HepG2 (cell line): ENCODE results near the gene USP27X. TPM values are rescaled to one million over a fixed set of nuclear protein-coding genes. Genes with fewer than 3 reads are reported as not detected.

ENCODE experiments used
- ATAC-seq: fragments of 200-7000 bp; cut with Tn5 transposase; 3 replicates; pipeline ENCODE4 v1.9.1; 2020; ENCODE audit warnings: mild to moderate bottlenecking, moderate library complexity
- BruUV-seq: library from RNA; stranded (reverse); fragments of 400-500 nt; replicated peaks from 2 replicates; lab custom pipeline; 2021; lab: Mats Ljungman, UMichigan
- CTCF ChIA-PET: fragments of 300-600 bp; formaldehyde crosslinking; extraction: SDS; loops from one replicate; lab custom pipeline; 2021; ENCODE audit warnings: low total read pairs, inconsistent platforms, low intra/inter-chr PET ratio; lab: Yijun Ruan, JAX
- POLR2A ChIA-PET: fragments of 350-600 bp; sonication (Branson Sonifier 250); formaldehyde crosslinking; loops from one replicate; lab custom pipeline; 2020; ENCODE audit warnings: antibody characterized with exemption, inconsistent platforms; lab: Yijun Ruan, JAX
- DNase-seq: peaks from one replicate; pipeline ENCODE4 v3.0.0-alpha.2; 2015; ENCODE audit warnings: low spot score
- FAIRE-seq: peaks from 3 replicates; lab custom pipeline; 2011; peaks lifted over from hg19 to GRCh38; lab: Jason Lieb, UNC
- H2AFZ ChIP-seq: one replicate; pipeline ENCODE4 v1.6.1; 2011; ENCODE audit warnings: low read length, inconsistent platforms
- H3K27ac ChIP-seq: fragments of 300-600 bp; 3 replicates; pipeline ENCODE4 v1.8.0; 2011; ENCODE audit warnings: mixed run types, mild to moderate bottlenecking, mixed read lengths, low read length, inconsistent platforms; ENCODE audit not compliant: insufficient read depth; ENCODE audit errors: extremely low read length
- H3K27me3 ChIP-seq, 2 experiments: fragments of 200-600 bp in 1 of 2; 2 replicates in 1 of 2; 3 replicates in 1 of 2; pipeline versions ENCODE4 v1.6.0 to v1.8.0; 2011; ENCODE audit warnings: low read length in 2 of 2, mild to moderate bottlenecking in 2 of 2, moderate library complexity in 2 of 2, inconsistent platforms in 1 of 2; ENCODE audit not compliant: insufficient read depth in 2 of 2, control insufficient read depth in 1 of 2
- H3K36me3 ChIP-seq, 2 experiments: fragments of 200-600 bp in 1 of 2; replicated peaks in 1 of 2; 2 replicates in 1 of 2; 3 replicates in 1 of 2; pipeline versions ENCODE4 v1.5.1 to v1.8.0; 2011; ENCODE audit warnings: low read length in 2 of 2, inconsistent platforms in 1 of 2; ENCODE audit not compliant: insufficient read depth in 2 of 2, control insufficient read depth in 1 of 2
- H3K4me1 ChIP-seq: 2 replicates; pipeline ENCODE4 v1.5.1; 2012; ENCODE audit warnings: low read length, inconsistent platforms; ENCODE audit not compliant: insufficient read depth
- H3K4me2 ChIP-seq: 2 replicates; pipeline ENCODE4 v1.6.0; 2011; ENCODE audit warnings: low read depth, low read length, inconsistent platforms
- H3K4me3 ChIP-seq, 3 experiments: fragments of 200-600 bp in 1 of 3; sonication (generic), shearing (Covaris generic) in 1 of 3; replicated peaks in 1 of 3; 2 replicates each; pipeline ENCODE4 v1.5.1; 2011 to 2016; ENCODE audit warnings: low read length in 3 of 3, inconsistent platforms in 2 of 3, low read depth in 2 of 3, mild to moderate bottlenecking in 2 of 3, control low read depth in 1 of 3, mixed read lengths in 1 of 3; ENCODE audit not compliant: insufficient read depth in 1 of 3
- H3K79me2 ChIP-seq: one replicate; pipeline ENCODE4 v1.6.1; 2011; ENCODE audit warnings: low read length, inconsistent platforms; ENCODE audit not compliant: insufficient read depth
- H3K9ac ChIP-seq: 2 replicates; pipeline ENCODE4 v1.6.0; 2011; ENCODE audit warnings: mild to moderate bottlenecking, low read depth, low read length, inconsistent platforms; ENCODE audit not compliant: insufficient read depth
- H3K9me3 ChIP-seq: 2 replicates; pipeline ENCODE4 v1.5.1; 2012; ENCODE audit warnings: mild to moderate bottlenecking, low read length
- H4K20me1 ChIP-seq: 2 replicates; pipeline ENCODE4 v1.6.0; 2011; ENCODE audit warnings: inconsistent platforms, mild to moderate bottlenecking, low read length, moderate library complexity; ENCODE audit not compliant: insufficient read depth
- JUN ChIP-seq: sonication (generic); formaldehyde crosslinking; IDR thresholded peaks from 2 replicates; pipeline ENCODE4 v1.4.0; 2020; ENCODE audit warnings: mild to moderate bottlenecking, missing genetic modification reagents
- MAX ChIP-seq: IDR thresholded peaks from 2 replicates; pipeline ENCODE4 v1.6.1; 2012; ENCODE audit warnings: inconsistent platforms
- PRDM4 ChIP-seq: sonication (generic); formaldehyde crosslinking; IDR thresholded peaks from 2 replicates; pipeline ENCODE4 v1.9.0; 2021; ENCODE audit warnings: missing genetic modification reagents, borderline replicate concordance
- SCMH1 ChIP-seq: sonication (generic); formaldehyde crosslinking; IDR thresholded peaks from 2 replicates; pipeline ENCODE4 v1.9.0; 2021; ENCODE audit warnings: missing genetic modification reagents, mild to moderate bottlenecking, borderline replicate concordance
- SMYD3 ChIP-seq: sonication (generic); formaldehyde crosslinking; IDR thresholded peaks from 2 replicates; pipeline ENCODE4 v1.8.1; 2023; ENCODE audit warnings: mild to moderate bottlenecking, missing genetic modification reagents
- ZBTB42 ChIP-seq: sonication (generic); formaldehyde crosslinking; IDR thresholded peaks from 2 replicates; pipeline ENCODE4 v1.5.0; 2020; ENCODE audit warnings: mild to moderate bottlenecking, missing genetic modification reagents
- ZEB1 ChIP-seq: IDR thresholded peaks from 2 replicates; pipeline ENCODE4 v1.6.1; 2012; ENCODE audit warnings: mild to moderate bottlenecking, low read depth, inconsistent platforms; ENCODE audit not compliant: insufficient replicate concordance
- ZFP36L2 ChIP-seq: sonication (generic); formaldehyde crosslinking; IDR thresholded peaks from 2 replicates; pipeline ENCODE4 v1.4.0; 2020; ENCODE audit warnings: missing genetic modification reagents
- ZNF101 ChIP-seq: sonication (generic); formaldehyde crosslinking; IDR thresholded peaks from 2 replicates; pipeline ENCODE4 v1.4.0; 2020; ENCODE audit warnings: mild to moderate bottlenecking, low read depth, missing genetic modification reagents, borderline replicate concordance
- ZNF20 ChIP-seq: sonication (generic); formaldehyde crosslinking; IDR thresholded peaks from 2 replicates; pipeline ENCODE4 v1.4.0; 2020; ENCODE audit warnings: mild to moderate bottlenecking, moderate library complexity, missing genetic modification reagents
- ZNF556 ChIP-seq: sonication (generic); formaldehyde crosslinking; IDR thresholded peaks from 2 replicates; pipeline ENCODE4 v1.4.0; 2020; ENCODE audit warnings: mild to moderate bottlenecking, missing genetic modification reagents, borderline replicate concordance
- ZNF589 ChIP-seq: sonication (generic); formaldehyde crosslinking; conservative IDR thresholded peaks from 2 replicates; pipeline ENCODE4 v1.8.0; 2022; ENCODE audit warnings: mild to moderate bottlenecking, moderate library complexity, missing genetic modification reagents
- ZNF619 ChIP-seq: sonication (generic); formaldehyde crosslinking; IDR thresholded peaks from 2 replicates; pipeline ENCODE4 v1.4.0; 2020; ENCODE audit warnings: mild to moderate bottlenecking, missing genetic modification reagents
- ZNF749 ChIP-seq: sonication (generic); formaldehyde crosslinking; IDR thresholded peaks from 2 replicates; pipeline ENCODE4 v1.8.0; 2022; ENCODE audit warnings: mild to moderate bottlenecking, missing genetic modification reagents, moderate library complexity, borderline replicate concordance
- ZNF816 ChIP-seq: sonication (generic); formaldehyde crosslinking; IDR thresholded peaks from 2 replicates; pipeline ENCODE4 v1.8.0; 2022; ENCODE audit warnings: missing genetic modification reagents, mild to moderate bottlenecking, borderline replicate concordance
- WGBS: methylation state at CpG from one replicate; pipeline ENCODE4 v1.1.6; 2017; ENCODE audit warnings: low lambda C conversion rate; 5-methylcytosine and 5-hydroxymethylcytosine counted together
- in situ Hi-C: cut with HindIII; loops from 2 replicates; pipeline ENCODE4 v1.10.0; 2017; ENCODE audit warnings: low pct_unique_long_range_greater_than_20kb; ENCODE audit not compliant: extremely low pct_ligation_motif_present
- intact Hi-C: fragments of 100-400 bp; cut with micrococcal nuclease; formaldehyde crosslinking; loops from one replicate; pipeline ENCODE4 v1.10.0; 2022; ENCODE audit not compliant: unreplicated experiment
- polyA plus RNA-seq, 8 experiments: library from polyadenylated mRNA; depleted of rRNA in 3 of 8; stranded (reverse) in 7 of 8; unstranded in 1 of 8; fragments of >200 nt; fragmentation: Illumina TruSeq in 4 of 8; extraction: Trizol in 4 of 8; gene quantifications; 2 replicates each; pipeline versions ENCODE4 v1.2.1 to v1.2.3, GENCODE V29; 2011 to 2016; ENCODE audit warnings: low read depth in 4 of 8, missing spikeins in 1 of 8, mixed read lengths in 1 of 8; ENCODE audit not compliant: insufficient read depth in 1 of 8
- total RNA-seq, 5 experiments: library from RNA; depleted of rRNA; stranded (reverse); fragments of >200 nt; fragmentation: Illumina TruSeq; extraction: Trizol; gene quantifications; 2 replicates each; pipeline ENCODE4 v1.2.3, GENCODE V29; 2016; ENCODE audit warnings: low read depth in 1 of 5
- TF ChIP-seq, protein P1 (sequence below): sonication (generic); formaldehyde crosslinking; IDR thresholded peaks from 2 replicates; pipeline ENCODE4 v1.8.1; 2023; ENCODE audit warnings: missing genetic modification reagents, inconsistent platforms, borderline replicate concordance

The USP27X gene
- total and polyA plus RNA-seq, 2 of the 13 experiments (the other 11 are each of a cell fraction or from before 2014, with no cell fraction given), result 7.2 to 9.7 TPM

DNA sequence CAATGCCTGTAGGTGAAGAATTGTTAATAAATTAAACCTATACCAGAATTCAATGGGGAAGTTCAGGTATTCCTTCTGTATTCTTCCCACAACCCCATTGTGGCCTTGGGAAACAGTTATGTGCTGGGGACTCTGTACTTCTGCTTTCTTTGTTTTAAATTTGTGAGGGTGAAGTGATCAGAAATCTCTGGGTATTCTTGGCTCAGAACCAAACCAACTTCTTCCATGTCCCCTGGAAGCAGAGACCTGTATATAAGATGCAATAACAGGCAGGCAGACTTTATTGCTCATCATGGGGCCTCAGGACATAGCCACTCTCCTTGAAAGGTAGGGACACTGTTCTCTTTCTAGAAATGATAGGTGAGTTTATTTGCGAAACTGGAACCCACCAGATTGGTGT lies 19.8 kb upstream of the USP27X start:
- Histone ChIP-seq H3K79me2 (no peaks in the 10 kb centered on the region), H4K20me1 (no peaks in the 10 kb centered on the region), H3K27me3 (no peaks in the 10 kb centered on the region), H3K4me3 (no peak overlapping the region), H3K36me3 (no peaks in the 10 kb centered on the region), H3K4me2 (no peak overlapping the region), H3K9ac (no peak overlapping the region), H3K27ac (no peak overlapping the region), H3K9me3 (no peaks in the 10 kb centered on the region), H3K4me1 (peaks cover 79% of the 10 kb centered on the region), H2AFZ (no peak overlapping the region)
- ChIA-PET CTCF (no interaction called here), POLR2A (no interaction called here)
- ATAC-seq, result no peak
- DNase-seq, result no peak
- in situ Hi-C loops, result no loop called here
- intact Hi-C loops, result no loop called here
- 100% methylated on average over 1 of the region's 1 CpG for WGBS
- no peak for FAIRE-seq
- BruUV-seq, result no TSS peak
- TF ChIP-seq ZNF556 (CRISPR knock-in tag), result no peak
- no peak for TF ChIP-seq ZFP36L2 (CRISPR knock-in tag)
- TF ChIP-seq ZBTB42, result no peak
- TF ChIP-seq, protein P1, sequence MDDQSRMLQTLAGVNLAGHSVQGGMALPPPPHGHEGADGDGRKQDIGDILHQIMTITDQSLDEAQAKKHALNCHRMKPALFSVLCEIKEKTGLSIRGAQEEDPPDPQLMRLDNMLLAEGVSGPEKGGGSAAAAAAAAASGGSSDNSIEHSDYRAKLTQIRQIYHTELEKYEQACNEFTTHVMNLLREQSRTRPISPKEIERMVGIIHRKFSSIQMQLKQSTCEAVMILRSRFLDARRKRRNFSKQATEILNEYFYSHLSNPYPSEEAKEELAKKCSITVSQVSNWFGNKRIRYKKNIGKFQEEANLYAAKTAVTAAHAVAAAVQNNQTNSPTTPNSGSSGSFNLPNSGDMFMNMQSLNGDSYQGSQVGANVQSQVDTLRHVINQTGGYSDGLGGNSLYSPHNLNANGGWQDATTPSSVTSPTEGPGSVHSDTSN (CRISPR knock-in tag), result no peak
- TF ChIP-seq JUN (CRISPR knock-in tag), result no peak
- no peak for TF ChIP-seq ZNF20 (CRISPR knock-in tag)
- no peak for TF ChIP-seq ZNF816 (CRISPR knock-in tag)
- TF ChIP-seq MAX, result no peak
- no peak for TF ChIP-seq ZNF749
- TF ChIP-seq ZNF589 (CRISPR knock-in tag), result no peak
- no peak for TF ChIP-seq ZEB1
- no peak for TF ChIP-seq ZNF619
- TF ChIP-seq PRDM4 (CRISPR knock-in tag), result no peak
- TF ChIP-seq SMYD3 (CRISPR knock-in tag), result no peak
- TF ChIP-seq ZNF101 (CRISPR knock-in tag), result no peak
- TF ChIP-seq SCMH1 (CRISPR knock-in tag), result no peak
